H1 (cell line): Measurements from ENCODE around the gene OR6C70. TPM values are rescaled to one million over a fixed set of nuclear protein-coding genes. Genes with fewer than 3 reads are reported as not detected.

Experiments
- CREB1 ChIP-seq: IDR thresholded peaks from 2 replicates; pipeline ENCODE4 v1.6.1; 2012; ENCODE audit warnings: inconsistent platforms
- JUND ChIP-seq: IDR thresholded peaks from 2 replicates; pipeline ENCODE4 v1.6.1; 2011; ENCODE audit warnings: mild to moderate bottlenecking, improper control_type of control experiment, low read length
- KDM5A ChIP-seq: fragments of 200-600 bp; IDR thresholded peaks from 2 replicates; pipeline ENCODE4 v1.7.1; 2012; ENCODE audit warnings: mild to moderate bottlenecking, low read length, inconsistent platforms, mixed read lengths
- POU5F1 ChIP-seq: IDR thresholded peaks from 2 replicates; pipeline ENCODE4 v1.6.1; 2011; ENCODE audit warnings: low read depth, mild to moderate bottlenecking, low read length, moderate library complexity
- TBP ChIP-seq: IDR thresholded peaks from 2 replicates; pipeline ENCODE4 v1.6.1; 2011; ENCODE audit warnings: low read depth, low read length, improper control_type of control experiment
- polyA plus RNA-seq, 7 experiments: library from polyadenylated mRNA; depleted of rRNA in 3 of 7; stranded (reverse) in 5 of 7; unstranded in 2 of 7; fragments of >200 nt in 5 of 7; fragments of 200-250 nt in 2 of 7; gene quantifications; 1 replicate in 5 of 7; 2 replicates in 1 of 7; 4 replicates in 1 of 7; pipeline versions ENCODE4 v1.2.1 to v1.2.3, GENCODE V29; 2011 to 2013; ENCODE audit warnings: missing spikeins in 2 of 7, mixed read lengths in 2 of 7
- total RNA-seq: library from RNA; stranded (reverse); fragmentation: NEBNext Ultra II Directional; extraction: Animal tissue kit (Norgen Biotek cat#: 25700); gene quantifications from 2 replicates; pipeline ENCODE4 v1.2.1, GENCODE V29; 2021
- TF ChIP-seq, protein P1 (sequence below): fragments of 300-600 bp; sonication (generic); IDR thresholded peaks from 2 replicates; pipeline ENCODE4 v1.7.1; 2012; ENCODE audit warnings: low read length, moderate library complexity, mild to moderate bottlenecking, inconsistent platforms; ENCODE audit not compliant: insufficient replicate concordance

OR6C70 gene
- total and polyA plus RNA-seq, 2 of the 8 experiments (the other 6 are each of a cell fraction or from before 2014, with no cell fraction given): not detected

DNA sequence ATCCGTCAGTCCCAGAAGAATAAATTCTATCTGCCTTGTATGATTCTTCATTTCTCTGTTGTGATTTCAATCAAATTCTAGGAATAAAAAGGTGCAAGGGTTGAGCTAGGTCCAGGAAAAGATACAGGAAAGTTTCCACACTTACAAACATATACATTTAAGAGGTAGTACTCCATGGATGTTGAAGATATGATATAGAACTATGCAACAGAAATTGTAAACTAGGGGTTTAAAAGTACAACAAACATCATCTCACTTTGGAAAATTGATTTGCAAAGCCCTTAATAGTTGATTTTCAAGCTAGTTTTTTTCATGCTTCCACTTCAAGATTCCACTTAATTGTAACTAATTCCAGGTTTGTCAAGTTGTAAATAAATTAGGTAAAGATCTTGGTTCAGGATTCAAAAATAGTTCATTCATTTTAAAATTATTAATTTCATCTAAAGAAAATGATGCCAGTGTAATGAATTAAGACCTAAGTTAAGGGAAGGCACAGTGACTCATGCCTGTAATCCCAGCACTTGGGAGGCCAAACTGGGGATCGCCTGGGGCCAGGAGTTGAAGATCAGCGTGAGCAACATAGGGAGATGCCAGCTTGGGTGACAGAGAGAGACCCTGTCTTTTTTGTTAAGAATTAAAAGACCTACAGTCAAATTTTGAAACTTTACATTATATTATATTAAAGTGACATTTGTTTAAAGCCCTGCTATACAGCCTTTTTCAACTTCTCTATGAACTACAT is at the start of gene OR6C70 (continued):
- TF ChIP-seq, protein P1, sequence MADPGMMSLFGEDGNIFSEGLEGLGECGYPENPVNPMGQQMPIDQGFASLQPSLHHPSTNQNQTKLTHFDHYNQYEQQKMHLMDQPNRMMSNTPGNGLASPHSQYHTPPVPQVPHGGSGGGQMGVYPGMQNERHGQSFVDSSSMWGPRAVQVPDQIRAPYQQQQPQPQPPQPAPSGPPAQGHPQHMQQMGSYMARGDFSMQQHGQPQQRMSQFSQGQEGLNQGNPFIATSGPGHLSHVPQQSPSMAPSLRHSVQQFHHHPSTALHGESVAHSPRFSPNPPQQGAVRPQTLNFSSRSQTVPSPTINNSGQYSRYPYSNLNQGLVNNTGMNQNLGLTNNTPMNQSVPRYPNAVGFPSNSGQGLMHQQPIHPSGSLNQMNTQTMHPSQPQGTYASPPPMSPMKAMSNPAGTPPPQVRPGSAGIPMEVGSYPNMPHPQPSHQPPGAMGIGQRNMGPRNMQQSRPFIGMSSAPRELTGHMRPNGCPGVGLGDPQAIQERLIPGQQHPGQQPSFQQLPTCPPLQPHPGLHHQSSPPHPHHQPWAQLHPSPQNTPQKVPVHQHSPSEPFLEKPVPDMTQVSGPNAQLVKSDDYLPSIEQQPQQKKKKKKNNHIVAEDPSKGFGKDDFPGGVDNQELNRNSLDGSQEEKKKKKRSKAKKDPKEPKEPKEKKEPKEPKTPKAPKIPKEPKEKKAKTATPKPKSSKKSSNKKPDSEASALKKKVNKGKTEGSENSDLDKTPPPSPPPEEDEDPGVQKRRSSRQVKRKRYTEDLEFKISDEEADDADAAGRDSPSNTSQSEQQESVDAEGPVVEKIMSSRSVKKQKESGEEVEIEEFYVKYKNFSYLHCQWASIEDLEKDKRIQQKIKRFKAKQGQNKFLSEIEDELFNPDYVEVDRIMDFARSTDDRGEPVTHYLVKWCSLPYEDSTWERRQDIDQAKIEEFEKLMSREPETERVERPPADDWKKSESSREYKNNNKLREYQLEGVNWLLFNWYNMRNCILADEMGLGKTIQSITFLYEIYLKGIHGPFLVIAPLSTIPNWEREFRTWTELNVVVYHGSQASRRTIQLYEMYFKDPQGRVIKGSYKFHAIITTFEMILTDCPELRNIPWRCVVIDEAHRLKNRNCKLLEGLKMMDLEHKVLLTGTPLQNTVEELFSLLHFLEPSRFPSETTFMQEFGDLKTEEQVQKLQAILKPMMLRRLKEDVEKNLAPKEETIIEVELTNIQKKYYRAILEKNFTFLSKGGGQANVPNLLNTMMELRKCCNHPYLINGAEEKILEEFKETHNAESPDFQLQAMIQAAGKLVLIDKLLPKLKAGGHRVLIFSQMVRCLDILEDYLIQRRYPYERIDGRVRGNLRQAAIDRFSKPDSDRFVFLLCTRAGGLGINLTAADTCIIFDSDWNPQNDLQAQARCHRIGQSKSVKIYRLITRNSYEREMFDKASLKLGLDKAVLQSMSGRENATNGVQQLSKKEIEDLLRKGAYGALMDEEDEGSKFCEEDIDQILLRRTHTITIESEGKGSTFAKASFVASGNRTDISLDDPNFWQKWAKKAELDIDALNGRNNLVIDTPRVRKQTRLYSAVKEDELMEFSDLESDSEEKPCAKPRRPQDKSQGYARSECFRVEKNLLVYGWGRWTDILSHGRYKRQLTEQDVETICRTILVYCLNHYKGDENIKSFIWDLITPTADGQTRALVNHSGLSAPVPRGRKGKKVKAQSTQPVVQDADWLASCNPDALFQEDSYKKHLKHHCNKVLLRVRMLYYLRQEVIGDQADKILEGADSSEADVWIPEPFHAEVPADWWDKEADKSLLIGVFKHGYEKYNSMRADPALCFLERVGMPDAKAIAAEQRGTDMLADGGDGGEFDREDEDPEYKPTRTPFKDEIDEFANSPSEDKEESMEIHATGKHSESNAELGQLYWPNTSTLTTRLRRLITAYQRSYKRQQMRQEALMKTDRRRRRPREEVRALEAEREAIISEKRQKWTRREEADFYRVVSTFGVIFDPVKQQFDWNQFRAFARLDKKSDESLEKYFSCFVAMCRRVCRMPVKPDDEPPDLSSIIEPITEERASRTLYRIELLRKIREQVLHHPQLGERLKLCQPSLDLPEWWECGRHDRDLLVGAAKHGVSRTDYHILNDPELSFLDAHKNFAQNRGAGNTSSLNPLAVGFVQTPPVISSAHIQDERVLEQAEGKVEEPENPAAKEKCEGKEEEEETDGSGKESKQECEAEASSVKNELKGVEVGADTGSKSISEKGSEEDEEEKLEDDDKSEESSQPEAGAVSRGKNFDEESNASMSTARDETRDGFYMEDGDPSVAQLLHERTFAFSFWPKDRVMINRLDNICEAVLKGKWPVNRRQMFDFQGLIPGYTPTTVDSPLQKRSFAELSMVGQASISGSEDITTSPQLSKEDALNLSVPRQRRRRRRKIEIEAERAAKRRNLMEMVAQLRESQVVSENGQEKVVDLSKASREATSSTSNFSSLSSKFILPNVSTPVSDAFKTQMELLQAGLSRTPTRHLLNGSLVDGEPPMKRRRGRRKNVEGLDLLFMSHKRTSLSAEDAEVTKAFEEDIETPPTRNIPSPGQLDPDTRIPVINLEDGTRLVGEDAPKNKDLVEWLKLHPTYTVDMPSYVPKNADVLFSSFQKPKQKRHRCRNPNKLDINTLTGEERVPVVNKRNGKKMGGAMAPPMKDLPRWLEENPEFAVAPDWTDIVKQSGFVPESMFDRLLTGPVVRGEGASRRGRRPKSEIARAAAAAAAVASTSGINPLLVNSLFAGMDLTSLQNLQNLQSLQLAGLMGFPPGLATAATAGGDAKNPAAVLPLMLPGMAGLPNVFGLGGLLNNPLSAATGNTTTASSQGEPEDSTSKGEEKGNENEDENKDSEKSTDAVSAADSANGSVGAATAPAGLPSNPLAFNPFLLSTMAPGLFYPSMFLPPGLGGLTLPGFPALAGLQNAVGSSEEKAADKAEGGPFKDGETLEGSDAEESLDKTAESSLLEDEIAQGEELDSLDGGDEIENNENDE: no peak
- TF ChIP-seq POU5F1: no peak
- TF ChIP-seq KDM5A: no peak
- TF ChIP-seq JUND: no peak
- TF ChIP-seq CREB1: no peak
- TF ChIP-seq TBP: no peak
- TF ChIP-seq, all 59 proteins: peak for 0
